C4-2B (cell line): ENCODE measurements around the gene ANO2.
"Not testable (repeated sequence)": the region's sequence is repeated elsewhere in the genome, so short reads cannot be mapped to it uniquely, and the experiment has no call there.

Source experiments
- ZFX ChIP-seq: fragments of 450-650 bp; IDR thresholded peaks from 2 replicates; pipeline ENCODE4 v1.6.1; 2017
- TF ChIP-seq, protein P1 (sequence below): fragments of 450-650 bp; conservative IDR thresholded peaks from 2 replicates; pipeline ENCODE4 v1.5.1; 2017; ENCODE audit warnings: mild to moderate bottlenecking

DNA sequence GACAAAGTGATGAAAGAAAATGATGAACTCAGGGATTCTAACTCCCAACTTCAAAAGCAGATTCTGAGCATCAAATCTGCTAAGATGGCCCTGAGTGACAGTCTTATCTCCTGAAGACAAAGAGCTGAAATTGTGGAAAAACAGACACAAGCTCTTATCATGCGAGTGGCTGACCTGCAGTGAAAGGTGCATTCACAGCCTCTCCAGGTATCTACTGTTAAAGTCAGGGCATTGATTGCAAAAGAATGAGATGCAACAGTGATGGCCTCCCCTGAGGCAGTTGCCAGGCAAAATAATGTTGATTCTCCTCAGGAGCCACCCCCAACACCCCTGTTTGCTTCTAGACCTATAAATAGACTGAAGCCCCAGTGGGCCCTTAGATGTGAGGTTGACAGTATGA is 126.2 kb downstream of the ANO2 start:
- TF ChIP-seq, protein P1, sequence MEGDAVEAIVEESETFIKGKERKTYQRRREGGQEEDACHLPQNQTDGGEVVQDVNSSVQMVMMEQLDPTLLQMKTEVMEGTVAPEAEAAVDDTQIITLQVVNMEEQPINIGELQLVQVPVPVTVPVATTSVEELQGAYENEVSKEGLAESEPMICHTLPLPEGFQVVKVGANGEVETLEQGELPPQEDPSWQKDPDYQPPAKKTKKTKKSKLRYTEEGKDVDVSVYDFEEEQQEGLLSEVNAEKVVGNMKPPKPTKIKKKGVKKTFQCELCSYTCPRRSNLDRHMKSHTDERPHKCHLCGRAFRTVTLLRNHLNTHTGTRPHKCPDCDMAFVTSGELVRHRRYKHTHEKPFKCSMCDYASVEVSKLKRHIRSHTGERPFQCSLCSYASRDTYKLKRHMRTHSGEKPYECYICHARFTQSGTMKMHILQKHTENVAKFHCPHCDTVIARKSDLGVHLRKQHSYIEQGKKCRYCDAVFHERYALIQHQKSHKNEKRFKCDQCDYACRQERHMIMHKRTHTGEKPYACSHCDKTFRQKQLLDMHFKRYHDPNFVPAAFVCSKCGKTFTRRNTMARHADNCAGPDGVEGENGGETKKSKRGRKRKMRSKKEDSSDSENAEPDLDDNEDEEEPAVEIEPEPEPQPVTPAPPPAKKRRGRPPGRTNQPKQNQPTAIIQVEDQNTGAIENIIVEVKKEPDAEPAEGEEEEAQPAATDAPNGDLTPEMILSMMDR: not testable (repeated sequence)
- TF ChIP-seq ZFX: not testable (repeated sequence)
